Heart right ventricle (tissue), 16 donors: Measurements from ENCODE around the gene ST6GALNAC4. TPM values are rescaled to one million over a fixed set of nuclear protein-coding genes. Genes with fewer than 3 reads are reported as not detected.

Source experiments
- ATAC-seq, 8 donors: fragments of 200-7000 bp; cut with Tn5 transposase; one replicate each; pipeline ENCODE4 v1.9.1; 2020; ENCODE audit warnings: mild to moderate bottlenecking in 8 of 8, moderate library complexity in 8 of 8, moderate number of reproducible peaks in 1 of 8
- DNase-seq, 2 donors: peaks; one replicate each; pipeline ENCODE4 v3.0.0-alpha.2; 2020
- H3K27ac ChIP-seq, 10 donors: fragments of 200-600 bp; sonication (generic) in 2 of 10; one replicate each; pipeline versions ENCODE4 v1.5.0 to v1.8.0; 2020 to 2022; ENCODE audit warnings: mild to moderate bottlenecking in 3 of 10
- H3K27me3 ChIP-seq, 7 donors: fragments of 200-600 bp; one replicate each; pipeline ENCODE4 v1.8.0; 2021 to 2022; ENCODE audit warnings: mild to moderate bottlenecking in 2 of 7
- H3K36me3 ChIP-seq, 9 donors: fragments of 200-600 bp; sonication (generic) in 1 of 9; one replicate each; pipeline versions ENCODE4 v1.5.0 to v1.8.0; 2020 to 2022; ENCODE audit warnings: mild to moderate bottlenecking in 2 of 9
- H3K4me1 ChIP-seq, 9 donors: fragments of 200-600 bp; sonication (generic) in 1 of 9; one replicate each; pipeline versions ENCODE4 v1.5.0 to v1.8.0; 2020 to 2022; ENCODE audit warnings: mild to moderate bottlenecking in 4 of 9
- H3K4me3 ChIP-seq, 10 donors: fragments of 200-600 bp; sonication (generic) in 2 of 10; one replicate each; pipeline versions ENCODE4 v1.5.0 to v1.8.0; 2020 to 2022; ENCODE audit warnings: mild to moderate bottlenecking in 7 of 10, moderate library complexity in 2 of 10
- H3K9me3 ChIP-seq, 11 donors: fragments of 200-600 bp in 10 of 11; sonication (generic) in 2 of 11; one replicate each; pipeline versions ENCODE4 v1.5.0 to v1.8.0; 2013 to 2022; ENCODE audit warnings: mild to moderate bottlenecking in 2 of 11, control low read depth in 1 of 11, moderate library complexity in 1 of 11
- CTCF ChIP-seq, 9 donors: fragments of 200-600 bp; sonication (generic) in 2 of 9; IDR thresholded peaks; one replicate each; pipeline versions ENCODE4 v1.5.0 to v1.8.0; 2021 to 2022; ENCODE audit warnings: antibody characterized with exemption in 9 of 9, mild to moderate bottlenecking in 5 of 9, moderate library complexity in 1 of 9
- WGBS, 2 donors: extraction: QIAGEN DNeasy Blood & Tissue Kit; methylation state at CpG; one replicate each; pipeline ENCODE4 v1.1.7; 2013; ENCODE audit warnings: inconsistent platforms in 1 of 2; 5-methylcytosine and 5-hydroxymethylcytosine counted together
- intact Hi-C, 10 donors: fragments of 100-400 bp; cut with DNase I; formaldehyde crosslinking; loops; one replicate each; pipeline versions ENCODE4 v1.11.1 to v1.14.2; 2022
- polyA plus RNA-seq, 2 donors: library from polyadenylated mRNA; stranded (reverse); fragments of 200-250 nt; gene quantifications; one replicate each; pipeline ENCODE4 v1.2.3, GENCODE V29; 2013
- total RNA-seq, 10 donors: library from RNA; stranded (reverse); fragmentation: NEBNext Ultra II Directional in 3 of 10; extraction: Animal tissue kit (Norgen Biotek cat#: 25700) in 3 of 10; gene quantifications; one replicate each; pipeline versions ENCODE4 v1.2.1 to v1.2.4, GENCODE V29; 2021 to 2023
- donor health status: Arrhythmogenic right ventricular cardiomyopathy.
- donor health status: ischemic (EF 13 %, LVEDD 7.1; RV severe dilation, severe dysfunction).
- donor health status: healthy with polysubstance abuse.
- donor health status: DM: no; HTN: yes; CAD: no.
- donor health status: DM: no; HTN: no; CAD: no.
- donor health status: ischemic (EF 25% LVEDD 6.9; RV normal size, moderate dysfunction).
- donor health status: ischemic (EF 25% LVEDD 5.7; RV mildly dilated, moderate dysfunction).
- donor health status: healthy.
- donor health status: DM: yes; HTN: yes; CAD: no.
- donor health status: Ischemic cardiomyopathy.
- donor health status: ischemic (EF 35%, LVEDD 5.7; RV mildly dilated, moderate dysfunction).
- donor health status: nonischemic (EF 11% LVEDD 7.7; RV severe dilation, severe dysfunction).
- donor health status: DM: yes; HTN: yes; CAD: no.
- donor health status: PGD.
- donor health status: ischemic (EF 29% LVEDD 5.4; RV normal size, mild dysfunction).
- donor health status: nonischemic (EF 23%, LVEDD 6.1; RV moderate dilation, normal function).

The ST6GALNAC4 gene
- total and polyA plus RNA-seq, 12 donors: 10.8 to 52.9 (median 33.9) TPM

DNA sequence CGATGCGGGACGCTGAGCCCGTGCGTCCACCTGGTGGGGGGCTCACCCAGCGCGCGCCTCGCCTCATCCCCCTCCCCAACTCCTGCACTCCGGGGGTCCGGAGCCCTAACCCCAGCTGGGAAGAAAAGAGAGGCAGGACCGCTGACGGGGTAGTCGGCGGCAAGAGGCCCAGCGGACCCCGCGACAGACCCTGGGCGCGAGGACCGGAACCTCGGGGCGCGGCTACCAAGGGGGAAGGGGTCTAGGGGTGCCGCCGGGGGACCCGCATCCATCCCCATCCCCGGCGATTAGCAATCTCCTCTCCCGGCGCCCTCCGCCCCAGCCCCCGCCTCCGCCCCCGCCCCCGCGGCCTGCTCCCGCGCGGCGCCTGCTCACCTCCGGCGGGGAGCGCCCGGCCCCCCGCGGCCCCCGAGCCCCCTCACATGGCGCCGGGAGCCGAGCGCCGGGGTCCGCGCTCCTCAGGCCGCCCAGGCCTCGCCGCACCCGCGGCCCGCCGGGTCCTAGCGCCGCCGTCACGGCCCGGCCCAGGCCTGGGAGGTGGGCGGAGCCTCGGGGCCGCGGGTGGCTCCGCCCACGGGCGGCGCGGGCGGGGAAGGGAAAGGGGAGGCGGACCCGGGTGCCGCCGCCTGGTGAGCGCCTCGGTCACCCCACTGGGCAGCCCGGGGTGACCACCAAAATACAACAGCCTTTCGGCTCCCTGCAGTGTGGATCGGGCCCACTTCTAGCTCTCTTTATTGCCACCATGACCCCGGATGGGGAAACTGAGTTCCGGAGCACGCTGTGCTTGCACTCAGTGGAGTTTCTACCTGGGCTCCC lies 17.5 kb downstream of the ST6GALNAC4 start, which contains the start of gene ST6GALNAC6:
Gene ST6GALNAC6 (minus strand): TSS at position 476 of the 816 bp plus-strand sequence. CDS start 1,622 bp downstream, outside the sequence.
- DNase-seq: peak; percentile 72 to 82
- Histone ChIP-seq H3K9me3 (peaks cover 0 to 8% (median 0%) of the 10 kb centered on the region in 11 donors), H3K4me3 (peak within 1 kb of the TSS; percentile 88 to 100 (median 98)), H3K36me3 (peaks cover 0 to 25% (median 19%) of the 10 kb centered on the region in 9 donors), H3K27ac (peak within 1 kb of the TSS; percentile 85 to 98 (median 95)), H3K27me3 (no peaks in the 10 kb centered on the region), H3K4me1 (peaks cover 24 to 59% (median 46%) of the 10 kb centered on the region in 9 donors)
- peak; percentile 54 to 85 (median 76) for ATAC-seq
- 0 to 1% methylated on average over 49 to 83 of the region's 89 CpGs for WGBS, 2 donors
- peak in 3 of 9 donors; percentile 30 to 35 (median 35) for TF ChIP-seq CTCF (IDR thresholded peaks at IDR 0.05)
- intact Hi-C loops: loop anchor here in 1 of 10 donors (2.0 kb wide), 1 partner anchor 17 kb away; the partner anchor contains the start of gene ST6GALNAC4

DNA sequence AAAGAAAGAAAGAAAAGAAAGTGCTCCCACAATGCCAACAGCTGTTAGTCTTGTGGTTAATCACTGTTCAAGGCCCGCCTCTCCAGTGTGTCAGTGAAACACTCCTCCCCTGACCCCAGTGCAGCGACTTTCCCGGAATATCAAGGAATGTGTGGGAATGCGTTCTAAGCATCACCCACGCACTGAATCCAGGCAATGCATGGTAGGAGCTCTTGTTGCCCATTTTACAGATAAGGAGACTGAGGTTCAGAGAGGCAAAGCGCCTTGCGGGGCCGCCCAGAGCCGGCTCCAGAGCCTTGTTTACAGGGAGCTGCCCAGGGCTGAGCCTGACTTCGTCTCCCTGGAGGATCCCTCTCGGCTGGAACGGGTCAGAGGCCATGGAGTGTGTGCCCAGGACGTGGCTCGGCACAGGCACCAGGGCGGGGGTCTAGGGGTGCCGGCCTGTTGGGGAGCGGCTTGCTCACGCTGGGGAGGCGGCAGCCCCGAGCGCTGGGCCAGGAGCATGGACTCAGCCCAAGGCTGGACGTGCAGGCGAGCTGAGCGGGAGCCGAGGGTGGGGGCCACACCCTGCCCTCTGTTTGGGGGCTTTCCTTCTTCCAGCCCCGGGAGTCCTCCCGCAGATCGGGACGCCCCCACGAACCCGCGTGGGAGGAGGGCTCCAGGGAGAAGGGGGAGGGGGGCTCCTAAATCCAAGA lies 18.3 kb downstream of the ST6GALNAC4 start:
- Histone ChIP-seq H3K4me1 (peaks cover 17 to 51% (median 38%) of the 10 kb centered on the region in 9 donors), H3K36me3 (peaks cover 0 to 32% (median 27%) of the 10 kb centered on the region in 9 donors), H3K27me3 (no peaks in the 10 kb centered on the region), H3K4me3 (peak overlapping the region; percentile 88 to 100 (median 98)), H3K27ac (peak overlapping the region; percentile 85 to 98 (median 95)), H3K9me3 (peaks cover 0 to 10% (median 0%) of the 10 kb centered on the region in 11 donors)
- 12 to 18% methylated on average over 23 to 32 of the region's 32 CpGs for WGBS, 2 donors
- no peak for TF ChIP-seq CTCF (IDR thresholded peaks at IDR 0.05)
- intact Hi-C loops: loop anchor here in 1 of 10 donors (2.0 kb wide), 1 partner anchor 18 kb away; the partner anchor contains the start of gene ST6GALNAC4
- ATAC-seq (peak; percentile 32 to 71 (median 58)), DNase-seq (peak; percentile 52 to 79)

- peak; percentile 78 to 91 (median 88) for ATAC-seq
- DNase-seq: peak; percentile 85 to 87
- H3K9me3 ChIP-seq: peaks cover 0 to 21% (median 7%) of the 10 kb centered on the region in 11 donors
- H3K27ac ChIP-seq: peak overlapping the region; percentile 71 to 98 (median 95)
- peaks cover 16 to 41% (median 34%) of the 10 kb centered on the region in 9 donors for H3K4me1 ChIP-seq
- intact Hi-C loops: no loop called here
- peak overlapping the region in 9 of 10 donors; percentile 88 to 100 (median 98) for H3K4me3 ChIP-seq
- peaks cover 0 to 46% (median 40%) of the 10 kb centered on the region in 9 donors for H3K36me3 ChIP-seq
- TF ChIP-seq CTCF (IDR thresholded peaks at IDR 0.05): no peak
- H3K27me3 ChIP-seq: no peaks in the 10 kb centered on the region
- 10 to 11% methylated on average over 19 of the region's 19 CpGs for WGBS, 2 donors
Measured at GRCh38 chr9:127897193-127897692, 19.6 kb downstream of the ST6GALNAC4 start.
